HPDE6-E6E7 (cell line): ENCODE results near the gene MAPK7.
A peak's percentile ranks its signal among the peaks of the same experiment; 100 is the strongest.

Experiments
- DNase-seq: peaks from one replicate; pipeline ENCODE4 v3.0.0; 2011; ENCODE audit warnings: missing footprints; ENCODE audit errors: extremely low spot score

Gene MAPK7

GRCh38 chr17:19380481-19381301 lies 2.4 kb downstream of the MAPK7 start:
- DNase-seq = no peak

DNA sequence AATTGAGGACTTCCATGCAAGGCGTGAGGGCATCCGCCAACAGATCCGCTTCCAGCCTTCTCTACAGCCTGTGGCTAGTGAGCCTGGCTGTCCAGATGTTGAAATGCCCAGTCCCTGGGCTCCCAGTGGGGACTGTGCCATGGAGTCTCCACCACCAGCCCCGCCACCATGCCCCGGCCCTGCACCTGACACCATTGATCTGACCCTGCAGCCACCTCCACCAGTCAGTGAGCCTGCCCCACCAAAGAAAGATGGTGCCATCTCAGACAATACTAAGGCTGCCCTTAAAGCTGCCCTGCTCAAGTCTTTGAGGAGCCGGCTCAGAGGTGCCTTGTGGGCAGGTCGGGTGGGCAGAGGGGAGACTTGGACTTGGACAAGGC lies 3.1 kb downstream of the MAPK7 start:
- no peak for DNase-seq

- no peak for DNase-seq
Observed at GRCh38 chr17:19381741-19382444, 3.6 kb downstream of the MAPK7 start.

DNA sequence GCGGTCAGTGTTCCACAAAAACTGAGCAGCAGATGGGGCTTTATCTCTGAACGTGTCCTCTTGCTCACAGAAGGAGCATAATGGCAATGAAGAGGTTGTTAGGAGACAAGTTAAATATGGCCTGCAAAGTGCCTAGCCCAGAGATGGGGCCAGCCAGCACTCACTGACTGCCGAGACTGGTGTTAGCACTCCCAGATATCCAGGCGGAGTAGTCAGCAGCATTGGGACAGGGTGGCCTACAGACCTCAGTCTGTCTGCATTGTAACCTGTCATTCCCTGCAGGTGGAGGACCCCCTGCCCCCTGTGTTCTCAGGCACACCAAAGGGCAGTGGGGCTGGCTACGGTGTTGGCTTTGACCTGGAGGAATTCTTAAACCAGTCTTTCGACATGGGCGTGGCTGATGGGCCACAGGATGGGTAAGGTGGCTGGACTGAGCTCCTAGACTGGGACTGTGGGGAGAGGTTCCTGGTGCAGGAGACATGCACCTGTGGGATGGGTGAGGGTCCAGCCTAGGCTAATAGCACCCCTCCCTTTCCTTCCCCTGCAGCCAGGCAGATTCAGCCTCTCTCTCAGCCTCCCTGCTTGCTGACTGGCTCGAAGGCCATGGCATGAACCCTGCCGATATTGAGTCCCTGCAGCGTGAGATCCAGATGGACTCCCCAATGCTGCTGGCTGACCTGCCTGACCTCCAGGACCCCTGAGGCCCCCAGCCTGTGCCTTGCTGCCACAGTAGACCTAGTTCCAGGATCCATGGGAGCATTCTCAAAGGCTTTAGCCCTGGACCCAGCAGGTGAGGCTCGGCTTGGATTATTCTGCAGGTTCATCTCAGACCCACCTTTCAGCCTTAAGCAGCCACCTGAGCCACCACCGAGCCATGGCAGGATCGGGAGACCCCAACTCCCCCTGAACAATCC lies 4.5 kb downstream of the MAPK7 start:
- no peak for DNase-seq

- DNase-seq = no peak
Observed at GRCh38 chr17:19383681-19384470, 5.6 kb downstream of the MAPK7 start.

DNA sequence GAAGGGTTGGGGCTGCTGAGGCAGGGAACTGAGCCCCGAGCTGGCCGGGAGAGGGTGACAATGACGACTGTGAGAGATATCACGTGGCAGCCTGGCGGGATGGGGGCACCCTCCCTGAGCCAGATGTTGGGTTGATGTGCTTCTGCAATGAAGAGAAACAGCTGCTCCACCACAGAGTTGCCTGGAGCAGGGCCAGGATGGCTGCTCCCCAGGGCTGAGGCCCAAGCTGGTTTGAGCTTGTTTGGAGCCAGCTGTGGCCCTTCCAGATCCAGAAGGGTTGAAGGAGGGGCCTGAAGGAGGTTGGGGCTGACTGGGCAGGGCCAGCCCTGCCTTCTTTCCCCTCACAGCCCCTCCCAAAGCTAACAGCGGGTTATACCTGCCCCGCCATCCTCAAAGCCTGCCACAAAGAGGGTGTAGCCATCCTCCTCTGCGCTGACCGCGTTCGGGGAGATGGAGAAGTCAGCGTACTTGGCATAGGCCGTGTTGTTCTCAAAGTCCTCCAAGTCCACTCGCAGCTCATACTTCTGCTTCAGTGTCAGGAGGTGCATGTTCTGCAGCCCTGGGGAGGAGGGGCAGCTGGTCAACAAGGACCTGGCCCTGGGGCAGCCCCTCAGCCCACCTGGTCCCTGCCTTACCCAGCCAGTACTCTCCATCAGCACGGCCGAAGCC lies 6.6 kb downstream of the MAPK7 start:
- DNase-seq = no peak

- DNase-seq = no peak
Observed at GRCh38 chr17:19385521-19385983, 7.3 kb downstream of the MAPK7 start.

GRCh38 chr17:19386051-19386929 lies 8.0 kb downstream of the MAPK7 start:
- peak; percentile 96 for DNase-seq

- no peak for DNase-seq
Observed at GRCh38 chr17:19386974-19387920, 8.9 kb downstream of the MAPK7 start, which contains the start of gene MFAP4. TSS of gene MFAP4 (minus strand) at chr17:19387190. CDS start at chr17:19387155, 35 bp downstream.

DNA sequence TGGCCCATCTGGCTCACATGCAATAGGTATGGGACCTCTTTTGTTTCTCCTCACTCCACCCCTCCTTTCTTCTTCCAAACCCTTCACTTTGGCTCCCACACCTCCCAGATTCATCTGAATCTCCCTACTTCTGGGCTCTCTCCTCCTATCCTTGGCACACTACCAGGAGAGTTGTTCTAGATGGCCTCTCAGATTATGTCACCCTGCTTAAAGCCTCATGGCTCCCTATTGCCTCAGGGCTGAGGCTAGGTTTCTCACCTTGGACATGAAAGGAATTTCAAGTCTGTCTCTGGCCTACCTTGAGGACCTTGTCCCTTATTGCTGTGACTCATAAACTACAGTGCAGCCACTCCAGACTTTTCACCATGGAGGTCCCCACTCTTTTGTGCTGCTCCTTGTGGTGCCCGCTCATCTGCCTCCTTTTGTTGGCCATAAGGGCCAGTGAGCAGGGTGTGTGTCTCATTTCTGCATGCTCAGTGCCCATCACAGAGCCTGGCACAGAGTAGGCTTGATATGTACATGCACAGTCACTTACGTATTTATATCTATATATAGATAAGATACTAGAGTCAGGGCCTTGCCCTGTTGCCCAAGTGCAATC lies 9.7 kb downstream of the MAPK7 start:
- no peak for DNase-seq

DNA sequence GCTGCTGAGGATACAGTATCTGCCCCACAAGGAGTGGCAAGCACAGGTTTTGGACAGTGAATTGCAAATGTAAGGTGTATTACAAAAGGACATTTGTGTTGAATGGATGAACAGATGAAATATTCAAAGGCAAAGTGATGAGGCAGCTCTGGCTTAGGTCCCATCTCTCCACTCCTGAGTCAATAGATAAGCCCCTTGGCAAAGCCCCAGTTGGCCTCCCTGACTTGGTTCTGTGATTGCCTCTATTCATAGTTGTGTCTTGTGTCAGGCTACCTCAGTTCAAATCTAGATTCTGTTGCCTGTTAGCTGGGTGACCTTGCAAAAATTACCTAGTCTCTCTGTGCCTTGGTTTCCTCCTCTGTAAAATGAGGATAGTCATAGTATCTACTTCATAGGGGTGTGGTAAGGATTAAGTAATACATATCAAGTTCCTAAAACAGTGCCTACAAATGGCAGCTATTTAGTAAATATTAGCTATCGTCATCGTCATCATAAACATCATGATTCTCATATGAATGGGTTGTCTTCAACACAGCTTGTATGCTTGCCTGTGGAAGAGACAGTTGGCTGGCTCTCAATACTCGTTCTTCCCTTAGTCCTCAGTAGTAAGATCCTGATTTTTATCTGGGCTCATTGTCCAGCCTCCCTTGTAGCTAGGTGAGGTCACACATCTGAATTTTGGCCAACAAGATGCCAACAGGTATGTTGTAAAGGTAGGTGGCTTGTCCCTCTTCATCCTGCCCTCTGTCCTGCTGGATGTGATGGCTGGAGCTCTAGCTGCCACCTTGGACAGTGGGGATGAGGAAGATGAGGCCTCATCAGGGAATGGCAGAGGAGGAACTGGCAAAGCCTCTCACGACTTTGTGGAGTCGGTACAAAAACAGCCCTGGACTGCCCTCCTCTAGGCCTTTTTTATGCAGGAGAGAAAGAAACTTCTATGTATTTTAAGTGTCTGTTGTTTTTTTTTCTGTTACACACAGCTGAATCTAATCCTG lies 10.8 kb downstream of the MAPK7 start:
- DNase-seq = no peak

DNA sequence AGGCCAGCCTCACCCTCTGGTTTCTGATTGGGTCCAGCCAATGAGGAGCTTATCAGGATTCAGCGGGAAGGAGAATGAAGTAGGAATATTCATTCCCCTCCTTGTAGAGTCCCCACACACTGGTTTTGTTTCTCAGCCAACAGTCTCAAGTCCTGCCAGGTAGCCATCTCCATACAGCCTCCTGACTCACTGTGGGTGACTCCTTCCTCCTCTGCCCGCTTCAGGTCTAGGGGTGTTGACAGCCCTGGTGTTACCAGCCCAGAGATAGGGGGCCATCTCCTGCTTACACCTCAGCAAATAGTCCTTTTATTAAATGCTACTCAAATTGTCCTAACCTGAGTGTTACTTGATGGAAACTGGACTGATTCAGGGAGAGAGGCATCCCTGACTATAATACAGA lies 12.7 kb downstream of the MAPK7 start:
- DNase-seq = no peak

GRCh38 chr17:19391432-19391831 lies 13.1 kb downstream of the MAPK7 start:
- DNase-seq = no peak

DNA sequence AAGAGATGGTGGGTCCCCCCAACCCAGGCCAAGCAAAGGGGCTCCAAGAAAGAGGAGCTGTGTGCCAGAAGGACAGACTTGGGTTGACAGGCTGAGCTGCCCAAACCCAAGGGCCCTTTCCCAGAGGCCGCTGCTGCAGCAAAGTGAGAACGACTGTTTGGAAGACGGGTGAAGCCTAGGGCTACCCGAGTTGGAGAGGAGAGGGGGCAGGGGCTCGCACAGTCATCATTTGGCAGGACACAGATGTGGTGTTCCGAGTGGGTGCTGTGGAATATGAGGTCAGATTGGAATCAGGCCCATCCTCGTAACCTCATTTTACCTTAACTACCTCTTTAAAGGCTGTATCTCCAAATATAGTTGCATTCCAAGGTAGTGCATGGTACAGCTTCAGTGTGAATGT lies 14.0 kb downstream of the MAPK7 start:
- no peak for DNase-seq

- DNase-seq = no peak
Observed at GRCh38 chr17:19397556-19398041, 19.3 kb downstream of the MAPK7 start.

DNA sequence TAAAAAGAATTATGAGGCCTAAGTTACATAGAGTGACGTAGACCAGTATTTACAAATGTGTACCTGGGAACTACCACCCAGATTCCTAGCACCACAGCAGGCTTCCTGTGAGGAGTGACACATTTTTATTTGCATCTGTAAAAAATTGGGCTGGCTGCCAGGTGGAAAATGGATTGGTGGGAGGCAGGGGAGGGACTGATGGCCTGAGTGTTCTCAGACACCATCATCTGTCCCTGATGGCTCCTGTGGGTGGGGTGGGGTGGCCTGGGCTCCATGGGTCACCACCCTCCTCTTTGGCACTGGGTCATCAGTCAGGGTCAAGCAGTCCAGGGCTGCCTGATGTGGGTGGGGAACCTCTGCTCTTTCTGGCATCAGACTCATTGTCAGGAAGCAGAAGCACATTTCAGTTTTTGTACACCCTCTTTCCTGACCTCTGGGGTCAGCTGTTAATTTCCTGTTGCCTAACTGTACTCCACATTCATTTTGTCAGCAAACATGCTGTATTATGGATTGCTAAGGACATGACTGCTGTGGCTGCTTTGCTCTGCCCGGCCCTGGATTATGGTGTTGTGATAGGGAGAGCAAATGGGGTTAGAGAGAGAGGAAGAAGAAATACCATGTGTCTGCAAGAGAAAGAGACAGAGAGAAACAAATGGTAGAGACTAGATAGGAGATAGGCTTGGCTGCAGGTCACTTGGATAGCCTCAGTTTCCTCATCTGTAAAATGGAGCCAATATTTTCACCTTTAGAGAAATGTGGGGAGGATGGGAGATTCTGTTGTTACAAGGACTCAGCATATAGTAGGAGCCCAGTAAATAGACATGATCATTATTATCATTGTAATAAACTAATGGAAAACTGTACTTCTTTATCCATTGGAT lies 20.2 kb downstream of the MAPK7 start:
- no peak for DNase-seq
